Stimulated activated CD8-positive, alpha-beta memory T cell treated with anti-CD3 and anti-CD28 coated beads, Interleukin-7, amount 100 ng/mL, for 1 hour (primary cell): Measurements from ENCODE around the gene SOX1.

Experiments used
- DNase-seq, 2 donors: peaks; one replicate each; pipeline ENCODE4 v3.0.0-alpha.2; 2020; ENCODE audit warnings: low read depth in 2 of 2

SOX1 gene

DNA sequence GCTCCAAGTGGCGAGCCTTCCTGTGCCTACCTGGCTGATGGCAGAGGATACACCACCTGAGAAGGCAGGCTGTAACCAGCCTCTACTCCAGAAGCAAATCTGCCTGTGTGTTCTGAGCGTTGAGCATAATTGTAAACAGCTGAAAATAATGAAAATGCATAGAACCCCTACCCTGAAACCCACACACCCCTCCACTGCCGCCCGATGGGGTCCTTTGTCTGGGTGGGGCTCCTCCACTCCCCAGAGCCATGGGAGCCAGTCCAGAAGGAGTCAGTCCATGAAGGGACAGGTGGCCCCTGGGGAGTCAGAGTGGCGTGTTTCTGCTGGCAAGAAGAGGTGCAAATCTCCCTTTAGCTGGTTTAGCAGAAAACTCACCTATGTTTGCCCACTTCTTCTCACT is 8.0 kb upstream of the SOX1 start:
- DNase-seq, result no peak

DNA sequence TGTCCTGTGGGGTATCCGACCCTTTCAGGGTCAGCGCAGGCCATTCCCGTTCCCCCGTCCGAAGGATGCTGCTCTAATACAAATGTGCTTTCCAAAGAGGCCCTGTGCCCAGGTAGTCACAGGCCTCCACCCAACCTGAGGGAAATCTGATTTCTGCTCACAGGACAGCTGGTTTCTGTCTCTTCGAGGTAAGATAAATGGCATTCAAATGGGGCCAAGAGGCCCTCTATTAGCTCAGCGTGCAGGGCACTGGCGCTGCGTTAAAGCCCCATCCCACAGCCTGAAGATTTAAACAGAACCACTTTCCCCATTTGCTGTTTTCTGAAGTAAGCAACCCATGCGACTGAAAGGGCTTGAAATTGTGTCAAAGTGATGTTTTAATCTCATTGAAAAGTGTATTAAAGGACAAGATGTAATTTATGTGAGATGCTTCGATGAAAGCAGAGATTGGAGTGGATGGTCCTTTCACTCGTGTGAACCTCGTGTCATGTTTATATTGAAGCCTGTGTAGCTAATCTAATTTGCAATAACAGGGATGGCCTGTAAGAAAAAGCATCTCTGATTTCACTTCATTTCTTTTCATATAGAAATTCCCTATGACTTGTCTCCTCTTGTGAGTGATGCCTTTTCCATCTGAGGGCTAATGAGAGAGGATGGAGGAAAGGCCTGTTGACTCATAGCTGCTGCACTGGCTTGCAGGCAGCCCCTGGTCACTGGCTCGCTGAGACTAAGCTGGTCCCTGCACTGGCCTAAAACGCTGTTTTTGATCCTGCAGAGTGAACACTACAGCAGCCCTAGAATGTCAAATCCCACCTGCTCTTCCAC is 7.3 kb upstream of the SOX1 start:
- no peak for DNase-seq

DNA sequence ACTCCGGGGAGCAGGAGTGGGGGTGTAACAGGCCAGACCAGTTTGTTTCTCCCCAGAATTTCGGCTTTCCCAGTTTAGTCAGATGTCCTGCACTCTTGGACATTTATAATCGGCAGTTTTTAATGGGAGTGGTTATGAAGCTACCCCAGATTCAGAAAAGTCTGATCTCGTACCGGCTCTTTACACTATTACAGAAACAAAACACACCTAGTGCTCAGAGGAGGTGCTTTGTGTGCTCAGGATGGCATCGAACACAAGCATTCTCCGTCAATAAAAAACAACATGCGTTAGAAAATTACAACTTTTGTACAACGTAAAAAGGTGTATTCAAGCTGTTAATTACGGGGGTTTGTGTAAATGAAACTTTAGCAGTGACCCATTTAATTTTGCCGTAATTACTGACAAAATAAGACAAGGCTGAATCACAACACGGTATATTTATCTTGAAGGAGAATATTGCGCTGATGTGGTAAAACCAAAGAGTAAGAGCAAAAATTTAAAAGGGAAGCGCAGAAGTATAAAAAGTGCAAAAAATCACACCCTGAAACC is 6.6 kb upstream of the SOX1 start:
- DNase-seq, result no peak

DNA sequence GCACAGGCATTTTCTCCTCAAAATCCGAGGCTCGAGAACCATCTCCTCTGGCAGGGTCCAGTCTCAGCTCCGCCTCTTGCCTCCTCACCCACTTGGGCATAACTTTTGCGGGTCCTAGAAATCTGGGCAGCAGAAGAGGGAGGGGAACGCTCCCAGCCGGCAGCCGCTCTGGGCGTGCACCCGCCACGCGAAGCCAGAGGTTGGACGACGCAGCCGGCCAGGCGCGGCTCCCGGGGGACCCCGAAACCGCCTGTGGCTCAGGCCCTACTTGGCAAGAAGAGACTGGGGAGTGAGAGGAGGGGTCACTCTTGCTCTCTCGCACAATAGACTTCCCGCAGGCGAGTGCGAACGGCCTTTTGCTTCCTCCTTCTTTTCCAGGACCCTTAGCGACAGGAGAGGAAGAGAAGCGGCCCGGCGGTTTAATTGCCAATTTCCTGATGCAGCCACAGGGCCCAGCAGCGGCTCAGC is 6.0 kb upstream of the SOX1 start:
- no peak for DNase-seq

DNA sequence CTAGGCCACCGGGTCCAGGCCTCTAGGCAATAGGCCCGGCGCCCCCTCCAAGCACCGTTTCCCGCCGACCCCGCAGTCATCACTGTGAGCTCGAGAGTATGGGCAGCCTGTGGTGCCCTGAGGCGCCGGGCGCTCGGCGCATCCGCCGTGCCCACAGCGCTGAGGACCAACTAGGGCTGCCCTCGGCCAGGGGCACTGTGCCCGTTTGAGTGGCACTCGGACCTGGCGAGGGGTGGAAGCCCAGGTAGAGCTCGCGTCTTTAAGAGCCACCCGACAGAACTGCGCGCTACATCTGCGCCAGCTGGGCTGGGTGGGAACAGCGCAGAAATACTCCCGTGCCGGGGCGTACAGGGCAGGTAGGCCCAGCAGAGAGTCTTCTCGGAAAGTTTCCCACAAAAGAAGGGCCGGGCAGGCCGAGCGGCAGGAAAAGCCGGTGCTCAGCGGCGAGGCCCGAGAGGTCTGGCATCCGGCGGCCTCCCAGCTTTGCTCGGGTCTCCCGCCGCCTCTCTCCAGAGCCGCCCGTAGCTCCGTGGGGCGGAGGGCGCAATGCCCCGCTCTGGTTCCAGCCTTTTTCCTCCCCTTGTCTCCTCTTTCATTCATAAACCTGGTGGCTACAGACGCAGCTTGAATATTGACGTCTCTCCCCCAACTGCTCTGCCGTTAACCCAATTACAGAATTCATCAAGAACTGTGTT is 5.4 kb upstream of the SOX1 start:
- no peak for DNase-seq

DNA sequence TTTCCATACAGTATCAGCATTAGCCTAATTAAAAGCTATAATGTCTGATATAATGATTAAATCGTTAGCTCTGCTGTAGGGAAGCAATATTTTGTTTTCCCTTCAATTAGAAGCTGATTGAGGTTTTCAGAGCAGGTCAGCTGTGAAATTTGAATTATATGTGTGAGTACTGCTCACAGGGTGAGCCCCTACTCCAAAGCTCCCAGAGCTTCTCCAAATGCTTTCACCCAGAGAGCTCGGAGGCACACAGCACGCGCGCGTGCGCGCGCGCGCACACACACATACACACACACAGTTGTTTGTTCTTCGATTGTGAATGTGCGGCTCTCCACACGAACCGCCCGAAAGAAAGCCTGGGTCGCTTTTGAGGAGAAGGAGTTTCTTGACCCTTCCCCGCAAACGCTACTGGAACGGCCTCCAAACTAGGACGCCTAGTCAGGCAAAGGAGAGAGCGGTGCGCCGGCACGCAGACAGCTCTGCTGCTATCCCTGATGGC is 4.8 kb upstream of the SOX1 start:
- DNase-seq, result no peak

DNA sequence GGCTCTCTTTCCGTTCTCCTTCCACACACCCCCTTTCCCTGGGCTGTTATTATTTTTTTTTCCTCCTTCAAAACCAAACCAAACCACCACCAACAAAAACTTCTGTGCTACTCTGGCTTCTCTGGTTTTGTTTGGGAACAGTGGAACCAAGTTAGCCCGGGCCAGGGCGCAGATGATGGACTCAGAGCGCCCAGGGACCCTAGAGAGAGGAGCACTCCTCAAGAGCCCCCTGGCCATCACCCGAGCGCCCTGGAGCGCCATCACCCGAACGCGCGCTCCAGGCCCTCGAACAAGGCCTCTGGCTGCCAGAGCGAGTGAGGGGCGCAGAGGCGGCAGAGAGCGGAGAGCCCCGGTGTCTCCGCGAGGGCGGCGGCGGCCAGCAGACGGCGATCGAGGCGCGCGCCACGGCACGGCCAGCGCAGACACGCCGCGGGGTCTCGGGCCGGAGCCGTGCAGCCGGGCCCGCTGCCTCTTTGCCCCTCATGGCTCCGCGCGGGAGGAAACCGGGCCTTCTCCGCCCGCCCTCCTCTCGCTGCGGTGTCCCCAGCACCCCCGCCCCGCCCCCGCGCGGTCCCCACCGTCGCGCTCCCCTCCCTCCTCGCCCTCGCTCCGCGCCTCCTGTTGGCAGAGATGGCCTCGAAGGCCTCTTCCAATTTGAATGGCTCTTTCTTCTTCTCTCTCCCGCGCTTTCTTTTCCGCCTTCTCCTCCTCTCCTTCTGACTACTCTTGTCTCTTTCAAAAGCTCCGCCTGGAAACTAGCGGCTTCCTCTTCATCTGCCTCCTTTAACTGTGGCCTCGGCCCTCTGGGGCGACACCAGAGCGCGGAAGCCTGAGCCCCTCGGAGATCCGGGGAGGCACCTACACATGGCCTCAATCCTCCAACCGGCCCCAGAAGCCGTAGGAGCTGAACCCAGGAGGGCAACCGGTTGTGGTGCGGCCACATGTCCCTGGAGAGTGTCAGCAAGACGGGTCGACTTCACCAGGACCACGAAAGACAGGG is 4.1 kb upstream of the SOX1 start:
- DNase-seq, result no peak

DNA sequence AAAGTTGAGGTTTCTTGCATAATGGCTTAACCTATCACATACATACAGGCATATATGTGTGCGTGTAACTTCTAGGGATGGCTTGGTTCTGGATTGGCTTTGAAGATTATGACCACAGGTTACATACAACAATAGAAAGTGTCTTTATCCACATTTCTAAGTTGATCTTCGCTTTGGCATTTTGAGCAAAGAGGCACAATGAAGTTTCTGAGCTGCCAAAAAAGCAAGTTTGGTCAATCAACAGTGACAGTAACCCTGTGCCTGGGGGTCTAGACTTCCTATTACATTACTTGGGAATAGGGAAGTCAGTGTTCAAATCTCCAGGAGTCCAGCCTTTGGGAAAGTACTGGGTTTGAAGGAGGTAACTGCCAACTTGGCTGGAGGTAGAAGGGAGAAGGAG is 3.1 kb upstream of the SOX1 start:
- no peak for DNase-seq

DNA sequence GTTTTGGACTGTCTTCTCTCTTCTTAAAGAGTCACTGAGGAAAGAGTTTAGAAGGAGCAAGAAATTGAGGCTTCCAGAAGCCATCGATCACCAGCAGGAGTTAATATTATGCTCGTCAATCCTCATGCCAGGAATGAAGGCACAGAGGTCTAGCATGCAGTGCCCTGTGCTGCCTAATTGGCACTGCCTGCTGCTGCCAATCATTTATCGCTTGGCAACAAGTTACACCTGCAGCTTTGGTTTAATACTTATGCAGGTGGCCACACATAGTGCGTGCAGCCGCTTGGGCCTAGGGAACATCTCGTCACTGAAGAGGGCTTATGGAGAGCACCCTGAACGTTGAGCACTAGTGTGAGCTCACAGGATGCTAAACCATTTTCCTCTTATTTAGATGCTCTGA is 2.7 kb upstream of the SOX1 start:
- DNase-seq, result no peak

DNA sequence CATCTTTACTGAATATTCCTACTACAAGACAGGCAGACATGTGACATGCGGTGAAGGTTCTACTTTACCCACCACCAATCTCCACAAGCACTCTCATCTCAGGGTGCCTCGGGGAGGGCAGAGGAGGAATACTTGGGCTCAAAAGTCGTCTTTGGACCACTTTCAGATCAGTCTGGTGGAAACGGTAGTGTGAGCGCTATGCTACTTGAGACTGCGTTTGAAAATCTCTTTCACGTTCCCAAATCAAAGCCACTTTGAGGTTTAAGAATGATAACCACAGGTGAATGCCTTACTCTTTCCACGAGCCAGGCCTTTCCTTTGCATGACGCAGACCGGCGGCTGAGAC is 1.5 kb upstream of the SOX1 start:
- DNase-seq, result no peak

DNA sequence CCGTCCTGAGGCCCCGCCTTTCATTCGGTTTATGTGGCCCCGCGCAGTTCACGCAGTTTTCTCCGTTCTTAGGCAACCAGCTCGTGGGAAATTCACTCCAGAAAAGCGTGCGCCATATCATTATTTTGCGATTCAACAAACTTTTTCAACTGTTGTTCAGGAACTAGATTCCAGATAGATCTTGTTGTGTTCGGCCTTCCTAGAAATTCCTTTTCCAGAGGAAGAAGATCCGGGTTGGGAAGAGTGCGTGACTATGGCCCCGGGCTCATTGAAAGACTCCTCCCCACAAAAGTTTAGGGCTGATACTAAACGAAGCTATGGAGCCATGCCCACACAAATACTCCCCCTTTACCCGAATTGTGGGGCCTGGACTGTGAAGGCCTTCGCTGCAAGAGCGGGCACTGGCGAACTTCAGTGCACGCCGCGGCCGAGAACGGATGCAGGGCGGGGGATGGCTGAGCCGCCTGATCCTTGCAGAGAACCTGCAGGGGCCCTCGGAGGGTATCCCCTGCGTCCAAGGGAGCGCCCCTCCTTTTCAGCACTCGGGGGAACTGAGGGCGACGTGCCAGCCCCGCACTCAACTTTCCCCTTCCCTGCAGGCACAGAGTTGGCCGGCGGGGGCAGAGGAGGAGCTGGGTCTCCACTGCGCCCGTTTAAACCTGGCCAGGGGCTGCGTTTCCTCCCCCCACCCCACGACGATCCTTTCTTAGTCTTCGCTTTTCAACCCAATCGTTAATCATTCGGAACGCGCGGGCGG is 904 bp upstream of the SOX1 start:
- DNase-seq, result no peak

DNA sequence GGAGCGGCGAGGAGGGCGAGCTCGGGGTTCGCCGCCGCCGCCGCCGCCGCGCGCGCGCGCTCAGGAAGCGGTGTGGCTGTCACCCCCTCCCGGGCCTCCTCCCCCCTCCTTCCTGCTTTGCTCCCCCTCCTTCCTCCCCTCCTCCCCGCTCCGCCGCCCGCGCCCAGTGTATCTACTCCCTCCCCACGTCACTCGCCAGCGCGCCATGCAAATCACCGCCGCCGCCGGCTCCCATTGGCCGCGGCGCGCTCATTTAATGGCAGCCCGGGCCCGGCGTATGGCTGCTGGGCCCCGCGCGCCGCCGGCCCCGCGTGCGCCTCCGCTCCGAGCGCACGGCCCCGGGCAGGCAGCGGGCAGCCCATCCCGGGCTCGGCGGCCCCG is 335 bp upstream of the SOX1 start:
- peak in 1 of 2 donors; percentile 4 for DNase-seq

DNA sequence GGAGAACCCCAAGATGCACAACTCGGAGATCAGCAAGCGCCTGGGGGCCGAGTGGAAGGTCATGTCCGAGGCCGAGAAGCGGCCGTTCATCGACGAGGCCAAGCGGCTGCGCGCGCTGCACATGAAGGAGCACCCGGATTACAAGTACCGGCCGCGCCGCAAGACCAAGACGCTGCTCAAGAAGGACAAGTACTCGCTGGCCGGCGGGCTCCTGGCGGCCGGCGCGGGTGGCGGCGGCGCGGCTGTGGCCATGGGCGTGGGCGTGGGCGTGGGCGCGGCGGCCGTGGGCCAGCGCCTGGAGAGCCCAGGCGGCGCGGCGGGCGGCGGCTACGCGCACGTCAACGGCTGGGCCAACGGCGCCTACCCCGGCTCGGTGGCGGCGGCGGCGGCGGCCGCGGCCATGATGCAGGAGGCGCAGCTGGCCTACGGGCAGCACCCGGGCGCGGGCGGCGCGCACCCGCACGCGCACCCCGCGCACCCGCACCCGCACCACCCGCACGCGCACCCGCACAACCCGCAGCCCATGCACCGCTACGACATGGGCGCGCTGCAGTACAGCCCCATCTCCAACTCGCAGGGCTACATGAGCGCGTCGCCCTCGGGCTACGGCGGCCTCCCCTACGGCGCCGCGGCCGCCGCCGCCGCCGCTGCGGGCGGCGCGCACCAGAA is 1.1 kb downstream of the SOX1 start:
- no peak for DNase-seq

DNA sequence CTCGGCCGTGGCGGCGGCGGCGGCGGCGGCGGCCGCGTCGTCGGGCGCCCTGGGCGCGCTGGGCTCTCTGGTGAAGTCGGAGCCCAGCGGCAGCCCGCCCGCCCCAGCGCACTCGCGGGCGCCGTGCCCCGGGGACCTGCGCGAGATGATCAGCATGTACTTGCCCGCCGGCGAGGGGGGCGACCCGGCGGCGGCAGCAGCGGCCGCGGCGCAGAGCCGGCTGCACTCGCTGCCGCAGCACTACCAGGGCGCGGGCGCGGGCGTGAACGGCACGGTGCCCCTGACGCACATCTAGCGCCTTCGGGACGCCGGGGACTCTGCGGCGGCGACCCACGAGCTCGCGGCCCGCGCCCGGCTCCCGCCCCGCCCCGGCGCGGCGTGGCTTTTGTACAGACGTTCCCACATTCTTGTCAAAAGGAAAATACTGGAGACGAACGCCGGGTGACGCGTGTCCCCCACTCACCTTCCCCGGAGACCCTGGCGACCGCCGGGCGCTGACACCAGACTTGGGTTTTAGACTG is 1.7 kb downstream of the SOX1 start:
- no peak for DNase-seq

DNA sequence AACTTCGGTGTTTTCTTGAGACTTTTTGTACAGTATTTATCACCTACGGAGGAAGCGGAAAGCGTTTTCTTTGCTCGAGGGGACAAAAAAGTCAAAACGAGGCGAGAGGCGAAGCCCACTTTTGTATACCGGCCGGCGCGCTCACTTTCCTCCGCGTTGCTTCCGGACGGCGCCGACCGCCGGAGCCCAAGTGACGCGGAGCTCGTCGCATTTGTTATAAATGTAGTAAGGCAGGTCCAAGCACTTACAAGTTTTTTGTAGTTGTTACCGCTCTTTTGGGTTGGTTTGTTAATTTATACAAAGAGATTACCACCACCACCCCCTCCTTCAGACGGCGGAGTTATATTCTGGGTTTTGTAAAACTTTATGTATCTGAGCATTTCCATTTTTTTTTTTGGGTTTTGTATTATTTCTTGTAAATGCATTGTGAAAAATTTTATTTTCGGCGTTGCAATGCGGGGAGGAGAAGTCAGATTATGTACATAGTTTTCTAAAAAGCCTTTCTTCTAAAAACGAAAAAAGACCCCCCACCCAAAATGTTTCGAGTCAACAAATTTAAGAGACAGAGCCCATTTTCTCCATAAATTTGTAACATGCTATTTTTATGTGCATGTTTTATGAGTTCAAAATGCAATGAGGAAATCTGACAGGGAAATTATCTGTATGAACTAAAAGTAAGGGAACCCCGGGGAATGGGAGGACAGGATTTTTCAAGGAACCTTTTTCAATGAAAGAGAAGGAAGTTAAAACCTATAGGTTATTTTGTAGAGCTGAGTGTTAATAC is 2.3 kb downstream of the SOX1 start:
- DNase-seq, result no peak

DNA sequence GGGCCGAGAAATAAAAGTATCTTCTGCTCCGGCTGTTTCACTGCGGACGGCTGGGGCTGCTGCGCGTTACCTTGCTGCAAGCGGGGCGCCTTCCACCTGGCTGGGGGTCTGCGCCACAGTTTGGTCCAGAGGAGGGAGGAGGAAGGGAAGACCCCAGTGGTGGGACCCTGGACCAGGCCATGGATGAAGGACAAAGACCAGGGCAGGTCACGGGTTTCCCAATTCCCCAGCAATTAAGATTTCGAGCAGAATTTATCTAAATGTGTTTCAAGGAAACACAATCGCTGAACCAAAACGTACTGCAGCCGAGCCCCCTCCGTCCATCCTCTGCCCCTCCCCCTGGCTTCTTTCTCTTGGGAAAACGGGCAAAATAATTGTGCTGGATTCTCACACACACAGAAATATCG is 2.9 kb downstream of the SOX1 start:
- no peak for DNase-seq

DNA sequence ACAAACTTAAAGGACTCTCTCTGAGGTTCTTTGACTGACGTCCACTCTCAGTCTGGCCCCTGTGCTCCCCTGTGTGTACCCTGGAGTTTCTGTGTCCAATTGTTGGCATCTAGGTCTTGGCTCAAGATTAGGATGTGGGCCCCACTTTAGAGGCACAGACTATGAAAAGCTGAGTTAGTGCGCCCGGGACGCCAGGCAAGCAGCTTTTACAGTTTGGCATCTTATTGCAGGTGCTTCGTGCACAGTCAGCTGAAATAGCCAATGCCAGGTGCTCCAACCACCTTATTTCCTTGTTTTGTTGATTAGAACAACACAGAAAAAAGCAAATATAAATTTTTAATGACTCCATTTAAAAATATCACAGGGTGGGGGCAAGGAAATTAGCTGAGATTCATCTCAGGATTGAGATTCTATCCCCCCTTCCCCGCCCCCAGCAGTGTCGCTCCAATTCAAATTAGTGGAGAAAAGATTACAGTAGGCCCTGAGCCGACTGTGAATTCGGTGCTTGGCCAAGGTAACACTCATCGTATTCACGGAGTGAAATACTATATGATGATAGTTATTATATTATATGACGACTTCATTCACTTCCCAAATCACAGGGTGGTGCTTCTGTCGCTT is 4.3 kb downstream of the SOX1 start:
- no peak for DNase-seq

DNA sequence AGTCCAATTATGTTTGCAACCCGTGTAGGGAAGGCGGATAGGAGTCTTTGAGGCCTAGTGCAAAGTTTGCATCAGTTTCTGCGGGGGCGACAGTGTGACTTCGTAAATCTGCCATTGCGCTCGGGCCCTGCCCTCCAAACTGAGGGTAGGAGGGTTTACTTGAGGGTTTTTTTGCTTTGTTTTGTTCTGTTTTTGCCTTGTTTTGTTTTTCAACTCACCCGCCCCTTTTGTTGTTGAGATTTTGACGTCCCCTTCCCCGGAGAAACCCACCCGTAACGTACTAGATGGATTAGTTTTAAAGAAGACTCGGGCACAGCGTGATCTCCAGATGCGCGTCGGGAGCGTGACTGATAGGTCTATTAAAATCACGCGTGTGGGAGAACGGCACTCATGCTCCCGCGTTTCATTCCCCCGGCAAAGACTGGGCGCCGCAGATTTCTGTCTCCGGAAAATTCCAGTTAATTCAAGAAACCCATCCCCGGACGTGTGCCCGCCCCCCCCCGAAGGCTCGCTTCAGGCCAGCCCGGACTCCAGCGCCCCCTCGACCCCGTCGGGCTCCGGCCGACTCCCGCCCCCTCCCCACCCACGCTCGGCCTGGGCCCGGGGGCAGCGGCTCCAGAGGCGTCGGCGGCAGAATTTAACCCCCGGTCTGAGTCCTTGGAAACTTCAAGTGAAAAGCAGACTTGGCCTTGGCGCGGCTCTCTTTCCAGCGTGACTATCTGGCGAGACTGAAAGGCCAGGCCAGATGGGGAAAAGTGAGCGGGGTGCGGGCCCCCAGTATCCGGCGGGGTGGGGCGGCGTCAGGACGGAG is 5.0 kb downstream of the SOX1 start:
- DNase-seq, result no peak
